Natural killer cell (primary cell): ENCODE measurements around the gene DHRS13. TPM values are rescaled to one million over a fixed set of nuclear protein-coding genes. Genes with fewer than 3 reads are reported as not detected.
A peak's percentile ranks its signal among the peaks of the same experiment; 100 is the strongest.

Experiments
- ATAC-seq, 3 donors: fragments of 150-1000 bp in 2 of 3; fragments of 200-7000 bp in 1 of 3; cut with Tn5 transposase; 1 replicate in 1 of 3; 2 replicates in 2 of 3; pipeline ENCODE4 v1.10.0; 2021; ENCODE audit warnings: mild to moderate bottlenecking in 2 of 3, moderate library complexity in 2 of 3
- DNase-seq, 2 donors: peaks; one replicate each; pipeline versions ENCODE4 v3.0.0 to v3.0.0-alpha.2; 2013 to 2021; ENCODE audit warnings: mixed read lengths in 1 of 2
- H3K27ac ChIP-seq: one replicate; pipeline ENCODE4 v1.5.1; 2013; ENCODE audit warnings: mild to moderate bottlenecking, low read length
- H3K27me3 ChIP-seq: one replicate; pipeline ENCODE4 v1.6.1; 2013; ENCODE audit warnings: low read length; ENCODE audit not compliant: control insufficient read depth, insufficient read depth
- H3K36me3 ChIP-seq: one replicate; pipeline ENCODE4 v1.6.1; 2013; ENCODE audit warnings: low read length; ENCODE audit not compliant: control insufficient read depth, insufficient read depth
- H3K4me1 ChIP-seq: one replicate; pipeline ENCODE4 v1.6.1; 2013; ENCODE audit warnings: low read length; ENCODE audit not compliant: control insufficient read depth, insufficient read depth
- H3K4me3 ChIP-seq: one replicate; pipeline ENCODE4 v1.5.1; 2013; ENCODE audit warnings: low read length
- H3K9me3 ChIP-seq: one replicate; pipeline ENCODE4 v1.6.1; 2013; ENCODE audit warnings: low read length; ENCODE audit not compliant: control insufficient read depth, insufficient read depth
- H3K27ac Mint-ChIP-seq, 2 donors: one replicate each; pipeline ENCODE4 v1.8.0; 2022; ENCODE audit warnings: mild to moderate bottlenecking in 2 of 2, mixed read lengths in 2 of 2, moderate library complexity in 1 of 2
- H3K27me3 Mint-ChIP-seq, 2 donors: one replicate each; pipeline ENCODE4 v1.8.0; 2022; ENCODE audit warnings: low read depth in 2 of 2, mixed read lengths in 2 of 2
- H3K36me3 Mint-ChIP-seq: one replicate; pipeline ENCODE4 v1.8.0; 2022; ENCODE audit warnings: mixed read lengths
- H3K4me1 Mint-ChIP-seq, 2 donors: one replicate each; pipeline ENCODE4 v1.8.0; 2022; ENCODE audit warnings: mixed read lengths in 2 of 2
- H3K4me3 Mint-ChIP-seq: one replicate; pipeline ENCODE4 v1.8.0; 2022; ENCODE audit warnings: mild to moderate bottlenecking, moderate library complexity, mixed read lengths
- H3K9me3 Mint-ChIP-seq, 2 donors: one replicate each; pipeline ENCODE4 v1.8.0; 2022; ENCODE audit warnings: mixed read lengths in 2 of 2
- WGBS: methylation state at CpG from one replicate; pipeline ENCODE4 v1.1.7; 2013; ENCODE audit warnings: missing lambda C conversion rate; ENCODE audit not compliant: insufficient coverage; 5-methylcytosine and 5-hydroxymethylcytosine counted together
- intact Hi-C: fragments of 100-400 bp; cut with micrococcal nuclease; formaldehyde crosslinking; loops from one replicate; pipeline ENCODE4 v1.14.2; 2022
- total RNA-seq, 4 donors: library from RNA; stranded (reverse); fragments of 120-200 nt in 1 of 4; gene quantifications; one replicate each; pipeline versions ENCODE4 v1.2.3 to v1.2.4, GENCODE V29; 2013 to 2022
- TF ChIP-seq, protein P1 (sequence below): fragments of 200-600 bp; IDR thresholded peaks from one replicate; pipeline ENCODE4 v1.8.0; 2022; ENCODE audit warnings: antibody characterized with exemption

The DHRS13 gene
- total RNA-seq, 3 donors from 2014 or later (not counting 1 experiment from before 2014, with no cell fraction given): 22.5 to 27.3 (median 23.2) TPM

DNA sequence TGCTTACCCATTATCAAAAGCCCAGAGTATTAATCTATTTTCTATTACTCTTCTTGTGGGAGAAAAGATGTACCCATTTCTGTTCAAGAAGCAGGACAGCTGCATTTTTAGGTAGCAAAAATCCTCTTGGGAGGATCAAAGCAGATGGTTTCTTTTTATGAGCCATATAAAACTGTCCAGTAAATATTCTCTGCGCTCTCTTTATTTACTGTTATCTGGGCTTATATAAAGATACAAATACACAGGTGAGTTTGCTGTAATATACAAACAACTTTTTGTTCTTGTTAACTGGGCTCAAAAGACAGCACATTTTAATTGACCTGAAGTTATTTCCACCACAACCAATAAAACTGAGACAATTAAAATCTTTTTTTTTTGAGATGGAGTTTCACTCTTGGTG lies 38.4 kb upstream of the DHRS13 start:
- no CpG with 5 or more reads among the region's 1 CpG for WGBS
- Histone ChIP-seq H3K27me3 (no peaks in the 10 kb centered on the region), H3K4me3 (no peak overlapping the region), H3K27ac (no peak overlapping the region), H3K9me3 (no peaks in the 10 kb centered on the region), H3K4me1 (peaks cover 21% of the 10 kb centered on the region), H3K36me3 (peaks cover 17% of the 10 kb centered on the region)
- intact Hi-C loops: no loop called here
- TF ChIP-seq, protein P1, sequence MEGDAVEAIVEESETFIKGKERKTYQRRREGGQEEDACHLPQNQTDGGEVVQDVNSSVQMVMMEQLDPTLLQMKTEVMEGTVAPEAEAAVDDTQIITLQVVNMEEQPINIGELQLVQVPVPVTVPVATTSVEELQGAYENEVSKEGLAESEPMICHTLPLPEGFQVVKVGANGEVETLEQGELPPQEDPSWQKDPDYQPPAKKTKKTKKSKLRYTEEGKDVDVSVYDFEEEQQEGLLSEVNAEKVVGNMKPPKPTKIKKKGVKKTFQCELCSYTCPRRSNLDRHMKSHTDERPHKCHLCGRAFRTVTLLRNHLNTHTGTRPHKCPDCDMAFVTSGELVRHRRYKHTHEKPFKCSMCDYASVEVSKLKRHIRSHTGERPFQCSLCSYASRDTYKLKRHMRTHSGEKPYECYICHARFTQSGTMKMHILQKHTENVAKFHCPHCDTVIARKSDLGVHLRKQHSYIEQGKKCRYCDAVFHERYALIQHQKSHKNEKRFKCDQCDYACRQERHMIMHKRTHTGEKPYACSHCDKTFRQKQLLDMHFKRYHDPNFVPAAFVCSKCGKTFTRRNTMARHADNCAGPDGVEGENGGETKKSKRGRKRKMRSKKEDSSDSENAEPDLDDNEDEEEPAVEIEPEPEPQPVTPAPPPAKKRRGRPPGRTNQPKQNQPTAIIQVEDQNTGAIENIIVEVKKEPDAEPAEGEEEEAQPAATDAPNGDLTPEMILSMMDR: no peak
- Mint-ChIP-seq H3K36me3 (no peaks in the 10 kb centered on the region), H3K4me1 (peaks cover 68 to 72% of the 10 kb centered on the region in 2 donors), H3K27me3 (no peaks in the 10 kb centered on the region), H3K4me3 (no peak overlapping the region), H3K27ac (peak overlapping the region; percentile 38 to 53), H3K9me3 (no peaks in the 10 kb centered on the region)
- DNase-seq: no peak
- ATAC-seq: no peak

GRCh38 chr17:28940675-28941074 lies 37.8 kb upstream of the DHRS13 start:
- intact Hi-C loops: no loop called here
- peak overlapping the region in 1 of 2 donors; percentile 53 for H3K27ac Mint-ChIP-seq
- peaks cover 17% of the 10 kb centered on the region for H3K4me1 ChIP-seq
- 72% methylated on average over 3 of the region's 3 CpGs for WGBS
- H3K36me3 ChIP-seq: peaks cover 17% of the 10 kb centered on the region
- H3K4me1 Mint-ChIP-seq: peaks cover 70 to 72% of the 10 kb centered on the region in 2 donors
- TF ChIP-seq, protein P1: no peak
- no peak overlapping the region for H3K4me3 Mint-ChIP-seq
- H3K36me3 Mint-ChIP-seq: no peaks in the 10 kb centered on the region
- H3K9me3 Mint-ChIP-seq: no peaks in the 10 kb centered on the region
- no peaks in the 10 kb centered on the region for H3K9me3 ChIP-seq
- no peaks in the 10 kb centered on the region for H3K27me3 Mint-ChIP-seq
- no peak for DNase-seq
- ATAC-seq: no peak
- H3K27me3 ChIP-seq: no peaks in the 10 kb centered on the region
- H3K4me3 ChIP-seq: no peak overlapping the region
- no peak overlapping the region for H3K27ac ChIP-seq

DNA sequence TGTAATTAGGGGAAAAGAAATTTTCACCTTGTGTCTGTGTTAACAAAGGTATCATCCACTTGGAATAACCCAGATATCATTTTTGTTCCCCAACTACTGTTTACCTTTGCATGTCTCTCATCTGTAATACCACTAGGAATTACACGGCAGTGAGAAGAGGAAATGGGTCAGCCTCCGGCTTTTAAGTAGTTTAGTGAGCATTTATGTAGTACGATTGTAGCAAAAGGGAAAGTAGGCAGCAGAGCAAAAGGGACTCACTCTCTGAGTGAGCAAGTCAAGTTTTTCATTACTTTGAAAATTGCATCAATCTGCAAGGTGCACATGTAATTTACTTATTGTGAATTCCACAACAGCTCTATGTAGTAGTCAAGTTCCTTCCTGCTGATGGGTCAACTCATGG lies 37.3 kb upstream of the DHRS13 start:
- Mint-ChIP-seq H3K4me1 (peaks cover 70 to 71% of the 10 kb centered on the region in 2 donors), H3K9me3 (no peaks in the 10 kb centered on the region), H3K4me3 (no peak overlapping the region), H3K27ac (peak overlapping the region; percentile 53 to 67), H3K36me3 (no peaks in the 10 kb centered on the region), H3K27me3 (no peaks in the 10 kb centered on the region)
- Histone ChIP-seq H3K4me3 (no peak overlapping the region), H3K36me3 (peaks cover 17% of the 10 kb centered on the region), H3K4me1 (peaks cover 15% of the 10 kb centered on the region), H3K27ac (no peak overlapping the region), H3K27me3 (no peaks in the 10 kb centered on the region), H3K9me3 (no peaks in the 10 kb centered on the region)
- TF ChIP-seq, protein P1: no peak
- 45% methylated on average over 3 of the region's 3 CpGs for WGBS
- intact Hi-C loops: no loop called here
- peak in 1 of 2 donors; percentile 28 for DNase-seq
- peak in 1 of 3 donors; percentile 24 for ATAC-seq

DNA sequence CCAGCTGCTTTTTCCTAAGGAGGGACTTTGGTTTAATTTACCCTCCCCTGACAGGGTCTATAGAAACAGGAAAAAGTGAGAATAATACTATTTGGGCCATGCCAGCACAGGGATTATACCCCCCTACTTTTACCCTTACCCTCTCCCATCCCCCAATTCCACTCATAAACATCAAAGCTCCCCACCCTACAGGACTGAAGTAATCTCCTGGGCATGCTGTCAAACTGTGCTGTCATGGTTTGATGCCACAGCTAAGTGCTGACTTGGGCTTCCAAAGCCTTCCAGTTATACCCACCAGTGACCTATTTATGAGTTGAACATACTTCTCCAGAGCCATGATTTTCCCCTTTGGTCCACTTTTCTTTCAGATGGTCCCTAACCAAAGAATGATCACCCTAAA lies 35.7 kb upstream of the DHRS13 start:
- Histone ChIP-seq H3K4me3 (no peak overlapping the region), H3K4me1 (peaks cover 9% of the 10 kb centered on the region), H3K9me3 (no peaks in the 10 kb centered on the region), H3K36me3 (peaks cover 12% of the 10 kb centered on the region), H3K27me3 (no peaks in the 10 kb centered on the region), H3K27ac (no peak overlapping the region)
- peak overlapping the region; percentile 60 to 67 for H3K27ac Mint-ChIP-seq
- H3K9me3 Mint-ChIP-seq: no peaks in the 10 kb centered on the region
- no peak for DNase-seq
- peaks cover 62 to 66% of the 10 kb centered on the region in 2 donors for H3K4me1 Mint-ChIP-seq
- TF ChIP-seq, protein P1: no peak
- H3K36me3 Mint-ChIP-seq: no peaks in the 10 kb centered on the region
- H3K4me3 Mint-ChIP-seq: no peak overlapping the region
- no peak for ATAC-seq
- H3K27me3 Mint-ChIP-seq: no peaks in the 10 kb centered on the region
- intact Hi-C loops: no loop called here
